Glutamatergic neuron (in vitro differentiated cells): ENCODE data around the gene TP53TG3. TPM values are rescaled to one million over a fixed set of nuclear protein-coding genes. Genes with fewer than 3 reads are reported as not detected.
"Not testable (repeated sequence)": the region's sequence is repeated elsewhere in the genome, so short reads cannot be mapped to it uniquely, and the experiment has no call there.

Source experiments
- DNase-seq: peaks from one replicate; pipeline ENCODE4 v3.0.0; 2022
- H3K27ac Mint-ChIP-seq: one replicate; pipeline ENCODE4 v1.8.0; 2020; ENCODE audit warnings: mild to moderate bottlenecking, mixed read lengths, inconsistent platforms; ENCODE audit not compliant: unreplicated experiment
- H3K27me3 Mint-ChIP-seq: one replicate; pipeline ENCODE4 v1.8.0; 2020; ENCODE audit warnings: mild to moderate bottlenecking, moderate library complexity, mixed read lengths, inconsistent platforms; ENCODE audit not compliant: unreplicated experiment
- H3K36me3 Mint-ChIP-seq: one replicate; pipeline ENCODE4 v1.8.0; 2020; ENCODE audit warnings: mild to moderate bottlenecking, mixed read lengths, inconsistent platforms; ENCODE audit not compliant: unreplicated experiment
- H3K4me1 Mint-ChIP-seq: one replicate; pipeline ENCODE4 v1.8.0; 2020; ENCODE audit warnings: mild to moderate bottlenecking, low read depth, mixed read lengths, inconsistent platforms; ENCODE audit not compliant: unreplicated experiment
- H3K4me3 Mint-ChIP-seq: one replicate; pipeline ENCODE4 v1.8.0; 2020; ENCODE audit warnings: mild to moderate bottlenecking, mixed read lengths, inconsistent platforms; ENCODE audit not compliant: unreplicated experiment
- H3K9me3 Mint-ChIP-seq: one replicate; pipeline ENCODE4 v1.8.0; 2020; ENCODE audit warnings: mild to moderate bottlenecking, moderate library complexity, mixed read lengths, inconsistent platforms; ENCODE audit not compliant: unreplicated experiment
- long read RNA-seq: library from polyadenylated mRNA; unstranded; transcript quantifications from one replicate; pipeline ENCODE4 v2.0.0, GENCODE V29; 2020; ENCODE audit not compliant: unreplicated experiment
- total RNA-seq: library from RNA; stranded (reverse); fragmentation: NEBNext Ultra II Directional; extraction: Animal tissue kit (Norgen Biotek cat#: 25700); gene quantifications from one replicate; pipeline ENCODE4 v1.2.1, GENCODE V29; 2021; ENCODE audit not compliant: unreplicated experiment

The TP53TG3 gene
- total RNA-seq: not detected
- long read RNA-seq: 0 reads

GRCh38 chr16:32676065-32676464 lies at the start of gene TP53TG3:
TSS of gene TP53TG3 (minus strand) at chr16:32676165. CDS start at chr16:32676097, 68 bp downstream.
- H3K36me3 Mint-ChIP-seq, H3K27me3 Mint-ChIP-seq, H3K9me3 Mint-ChIP-seq, H3K4me1 Mint-ChIP-seq, DNase-seq, H3K4me3 Mint-ChIP-seq, H3K27ac Mint-ChIP-seq: not testable (repeated sequence)

GRCh38 chr16:32650876-32651275 lies 25.1 kb downstream of the TP53TG3 start:
- H3K27ac Mint-ChIP-seq, H3K4me3 Mint-ChIP-seq, H3K27me3 Mint-ChIP-seq, H3K9me3 Mint-ChIP-seq, DNase-seq, H3K36me3 Mint-ChIP-seq, H3K4me1 Mint-ChIP-seq: not testable (repeated sequence)

GRCh38 chr16:32647562-32647961 lies 28.4 kb downstream of the TP53TG3 start:
- not testable (repeated sequence) for DNase-seq, H3K27me3 Mint-ChIP-seq, H3K4me3 Mint-ChIP-seq, H3K27ac Mint-ChIP-seq, H3K4me1 Mint-ChIP-seq, H3K36me3 Mint-ChIP-seq
- H3K9me3 Mint-ChIP-seq: peaks cover 11% of the 10 kb centered on the region

- H3K4me1 Mint-ChIP-seq, H3K36me3 Mint-ChIP-seq, DNase-seq, H3K27me3 Mint-ChIP-seq, H3K4me3 Mint-ChIP-seq, H3K27ac Mint-ChIP-seq: not testable (repeated sequence)
- H3K9me3 Mint-ChIP-seq: peaks cover 11% of the 10 kb centered on the region
These were observed 29.2 kb downstream of the TP53TG3 start for GRCh38 chr16:32646780-32647179.

- not testable (repeated sequence) for H3K4me1 Mint-ChIP-seq, DNase-seq, H3K4me3 Mint-ChIP-seq, H3K27ac Mint-ChIP-seq, H3K27me3 Mint-ChIP-seq, H3K36me3 Mint-ChIP-seq
- H3K9me3 Mint-ChIP-seq: peaks cover 11% of the 10 kb centered on the region
These were observed 29.8 kb downstream of the TP53TG3 start for GRCh38 chr16:32646177-32646576.

GRCh38 chr16:32645278-32645908 lies 30.6 kb downstream of the TP53TG3 start:
- H3K4me1 Mint-ChIP-seq, H3K36me3 Mint-ChIP-seq, H3K27me3 Mint-ChIP-seq, H3K27ac Mint-ChIP-seq, DNase-seq, H3K4me3 Mint-ChIP-seq: not testable (repeated sequence)
- peaks cover 11% of the 10 kb centered on the region for H3K9me3 Mint-ChIP-seq

GRCh38 chr16:32644715-32645114 lies 31.2 kb downstream of the TP53TG3 start:
- peaks cover 11% of the 10 kb centered on the region for H3K9me3 Mint-ChIP-seq
- H3K27me3 Mint-ChIP-seq, DNase-seq, H3K36me3 Mint-ChIP-seq, H3K4me3 Mint-ChIP-seq, H3K27ac Mint-ChIP-seq, H3K4me1 Mint-ChIP-seq: not testable (repeated sequence)

GRCh38 chr16:32637614-32638013 lies 38.4 kb downstream of the TP53TG3 start:
- H3K4me3 Mint-ChIP-seq, DNase-seq, H3K36me3 Mint-ChIP-seq, H3K9me3 Mint-ChIP-seq, H3K27me3 Mint-ChIP-seq, H3K27ac Mint-ChIP-seq, H3K4me1 Mint-ChIP-seq: not testable (repeated sequence)

GRCh38 chr16:32632096-32632495 lies 43.9 kb downstream of the TP53TG3 start:
- H3K9me3 Mint-ChIP-seq, H3K4me3 Mint-ChIP-seq, H3K36me3 Mint-ChIP-seq, H3K27ac Mint-ChIP-seq, DNase-seq, H3K27me3 Mint-ChIP-seq, H3K4me1 Mint-ChIP-seq: not testable (repeated sequence)
